Fibroblast of skin of back (primary cell): ENCODE results near the gene LMAN1L.

Source experiments
- DNase-seq: peaks from one replicate; pipeline ENCODE4 v3.0.0-alpha.2; 2013

The LMAN1L gene

DNA sequence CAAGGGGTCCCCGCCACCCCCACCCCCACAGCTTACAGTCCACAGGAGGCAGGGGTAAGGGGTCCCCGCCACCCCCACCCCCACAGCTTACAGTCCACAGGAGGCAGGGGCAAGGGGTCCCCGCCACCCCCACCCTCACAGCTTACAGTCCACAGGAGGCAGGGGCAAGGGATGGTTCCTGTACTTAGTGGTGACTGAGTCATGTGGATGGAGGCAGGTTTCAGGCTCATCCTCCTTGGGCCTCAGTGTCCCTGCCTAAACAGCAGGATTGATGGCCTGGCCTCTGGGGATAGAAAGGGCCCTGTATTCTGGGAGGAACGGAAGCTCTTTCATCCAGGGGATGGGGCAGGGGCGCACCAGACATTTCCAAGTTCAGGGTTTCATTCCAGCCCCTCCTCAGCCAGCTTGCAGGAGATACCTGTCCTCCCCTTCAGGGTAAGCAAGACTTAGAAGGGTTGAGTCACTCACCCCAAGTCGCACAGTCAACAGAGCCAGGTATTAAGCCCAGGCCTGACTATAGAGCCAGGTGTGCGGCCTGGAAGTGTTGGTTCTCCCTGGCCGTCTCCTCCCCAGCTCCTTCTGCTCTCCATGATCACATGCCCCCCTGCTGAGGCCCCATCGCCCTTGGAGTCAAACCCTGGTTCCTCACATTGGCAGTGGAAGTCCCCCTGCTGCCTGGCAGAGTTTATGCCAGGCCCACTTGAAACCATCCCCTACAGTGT is 18.2 kb upstream of the LMAN1L start:
- no peak for DNase-seq

DNA sequence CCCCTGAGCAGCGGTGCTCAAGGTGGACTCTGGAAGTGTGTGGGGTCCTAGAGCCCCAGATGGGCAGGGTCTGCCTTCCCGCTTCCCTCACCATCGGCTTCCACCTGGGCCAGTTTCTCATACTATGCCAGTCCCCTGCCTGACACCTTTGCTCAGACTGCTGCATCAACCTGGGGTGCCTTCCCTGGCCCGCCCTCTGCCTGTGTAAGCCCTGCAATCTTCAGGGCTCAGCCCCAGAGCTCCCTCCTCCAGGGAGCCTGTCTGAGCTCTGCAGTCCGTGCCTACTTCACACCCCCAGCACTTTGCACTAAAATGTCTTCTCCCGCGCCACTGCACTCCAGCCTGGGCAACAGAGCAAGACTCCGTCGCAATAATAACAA is 17.7 kb upstream of the LMAN1L start:
- no peak for DNase-seq

DNA sequence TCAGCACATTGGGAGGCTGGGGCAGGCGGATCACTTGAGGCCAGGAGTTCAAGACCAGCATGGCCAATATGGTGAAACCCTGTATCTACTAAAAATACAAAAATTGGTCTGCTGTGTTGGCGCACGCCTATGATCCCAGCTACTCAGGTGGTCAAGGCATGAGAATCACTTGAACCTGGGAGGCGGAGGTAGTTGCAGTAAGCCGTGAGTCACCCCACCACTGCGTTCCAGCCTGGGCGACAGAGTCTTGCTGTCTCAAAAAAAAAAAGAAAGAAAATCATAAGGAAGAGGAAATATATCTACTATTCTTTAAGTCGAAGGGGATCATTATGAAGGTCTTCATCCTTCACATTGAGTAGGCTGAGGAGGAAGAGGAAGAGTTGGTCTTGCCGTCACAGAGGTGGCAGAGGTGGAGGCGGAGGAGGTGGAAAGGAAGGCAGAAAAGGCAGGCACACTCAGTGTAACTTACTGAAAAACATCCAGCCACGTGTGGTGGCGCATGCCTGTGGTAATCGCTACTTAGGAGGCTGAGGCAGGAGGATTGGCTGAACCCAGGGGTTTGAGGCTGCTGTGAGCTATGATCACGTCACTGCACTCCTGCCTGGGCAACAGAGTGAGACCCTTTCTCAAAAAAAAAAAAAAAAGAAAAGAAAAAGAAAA is 16.5 kb upstream of the LMAN1L start:
- DNase-seq = no peak

- no peak for DNase-seq
Measured at GRCh38 chr15:74798388-74799254, 14.0 kb upstream of the LMAN1L start.

DNA sequence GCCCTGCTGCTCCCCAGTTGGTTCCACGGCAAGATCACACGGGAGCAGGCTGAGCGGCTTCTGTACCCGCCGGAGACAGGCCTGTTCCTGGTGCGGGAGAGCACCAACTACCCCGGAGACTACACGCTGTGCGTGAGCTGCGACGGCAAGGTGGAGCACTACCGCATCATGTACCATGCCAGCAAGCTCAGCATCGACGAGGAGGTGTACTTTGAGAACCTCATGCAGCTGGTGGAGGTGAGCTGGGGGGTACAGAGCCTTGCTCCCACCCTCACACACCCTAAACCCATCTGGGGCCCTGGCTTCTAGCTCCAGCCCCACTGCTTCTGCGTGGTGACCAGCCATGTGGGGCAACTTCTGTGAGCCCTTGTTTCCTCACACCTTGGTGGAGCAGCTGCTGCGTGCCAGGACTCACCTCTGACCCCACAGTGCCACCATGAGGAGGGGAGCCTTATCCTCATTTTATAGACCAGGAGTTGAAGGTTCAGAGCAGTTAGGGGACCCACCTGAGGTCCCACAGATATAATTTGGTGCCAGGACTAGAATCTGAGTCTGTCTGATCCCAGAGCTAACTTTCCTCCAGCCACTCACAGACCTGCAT is 13.3 kb upstream of the LMAN1L start:
- no peak for DNase-seq

DNA sequence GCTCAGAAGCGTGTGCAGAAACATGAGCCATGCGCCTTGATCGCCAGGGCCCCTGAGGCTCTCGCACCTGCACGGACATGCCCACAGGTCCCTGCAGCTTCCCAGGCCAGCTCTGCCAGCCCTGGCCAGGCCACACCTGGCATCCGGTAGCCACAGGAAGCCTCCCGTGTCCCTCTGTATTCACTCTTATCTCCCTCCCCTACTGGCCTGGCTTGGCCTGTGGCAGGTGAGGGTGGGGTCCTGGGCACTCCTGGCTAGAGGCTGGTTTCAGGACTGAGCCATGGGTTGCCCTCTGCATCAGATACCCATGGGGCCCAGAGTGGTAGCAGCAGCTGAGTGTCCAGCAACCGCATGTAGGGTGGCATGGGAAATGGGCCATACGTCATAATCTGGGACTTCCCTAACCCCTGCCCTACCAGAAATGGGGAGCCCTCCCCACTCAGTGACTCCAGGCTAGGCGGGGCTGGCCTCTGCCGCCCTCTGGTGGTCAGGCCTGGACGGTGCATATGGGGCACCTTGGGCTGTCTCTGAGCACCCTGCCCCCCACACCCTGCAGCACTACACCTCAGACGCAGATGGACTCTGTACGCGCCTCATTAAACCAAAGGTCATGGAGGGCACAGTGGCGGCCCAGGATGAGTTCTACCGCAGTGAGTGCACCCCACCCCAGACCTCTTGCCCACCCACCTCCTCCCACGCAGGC is 12.6 kb upstream of the LMAN1L start:
- DNase-seq = peak; percentile 50

DNA sequence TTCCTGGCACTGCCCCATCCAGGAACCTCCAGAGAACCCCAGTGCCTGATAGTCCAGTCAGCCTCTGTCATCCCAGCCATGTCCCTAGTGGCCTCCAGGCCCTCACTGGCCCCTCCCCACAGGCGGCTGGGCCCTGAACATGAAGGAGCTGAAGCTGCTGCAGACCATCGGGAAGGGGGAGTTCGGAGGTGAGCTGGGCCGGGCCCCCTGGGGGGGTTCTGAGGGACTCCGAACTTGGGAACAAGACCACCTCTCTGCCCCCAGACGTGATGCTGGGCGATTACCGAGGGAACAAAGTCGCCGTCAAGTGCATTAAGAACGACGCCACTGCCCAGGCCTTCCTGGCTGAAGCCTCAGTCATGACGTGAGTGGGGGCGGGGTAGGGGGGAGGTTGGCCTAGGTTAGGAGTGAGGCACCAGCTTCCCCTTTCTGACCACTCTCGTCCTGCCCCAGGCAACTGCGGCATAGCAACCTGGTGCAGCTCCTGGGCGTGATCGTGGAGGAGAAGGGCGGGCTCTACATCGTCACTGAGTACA is 12.0 kb upstream of the LMAN1L start:
- DNase-seq = no peak

GRCh38 chr15:74801311-74801997 is 11.2 kb upstream of the LMAN1L start:
- DNase-seq = no peak

DNA sequence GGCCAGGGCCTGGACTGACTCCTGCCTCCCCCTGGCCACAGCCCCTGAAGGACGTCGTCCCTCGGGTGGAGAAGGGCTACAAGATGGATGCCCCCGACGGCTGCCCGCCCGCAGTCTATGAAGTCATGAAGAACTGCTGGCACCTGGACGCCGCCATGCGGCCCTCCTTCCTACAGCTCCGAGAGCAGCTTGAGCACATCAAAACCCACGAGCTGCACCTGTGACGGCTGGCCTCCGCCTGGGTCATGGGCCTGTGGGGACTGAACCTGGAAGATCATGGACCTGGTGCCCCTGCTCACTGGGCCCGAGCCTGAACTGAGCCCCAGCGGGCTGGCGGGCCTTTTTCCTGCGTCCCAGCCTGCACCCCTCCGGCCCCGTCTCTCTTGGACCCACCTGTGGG is 10.3 kb upstream of the LMAN1L start:
- DNase-seq = no peak

GRCh38 chr15:74802862-74803447 is 9.7 kb upstream of the LMAN1L start:
- DNase-seq = no peak

DNA sequence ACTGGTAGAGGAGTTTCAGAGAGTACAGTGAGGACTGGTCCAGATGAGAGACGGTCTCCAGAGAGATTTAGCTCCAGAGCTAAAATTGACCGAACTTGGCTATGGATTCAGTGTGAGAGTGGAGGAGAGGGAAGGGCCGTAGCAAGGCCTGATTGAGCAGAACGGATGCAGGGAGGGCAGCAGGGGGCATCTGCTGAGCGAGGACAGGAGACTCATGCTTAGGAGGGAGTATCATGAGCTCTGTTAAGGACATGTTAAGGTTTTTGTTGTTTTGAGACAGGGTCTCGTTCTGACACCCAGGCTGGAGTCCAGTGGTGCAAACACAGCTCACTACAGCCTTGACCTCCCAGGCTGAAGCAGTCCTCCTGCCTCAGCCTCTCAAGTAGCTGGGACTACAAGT is 7.7 kb upstream of the LMAN1L start:
- DNase-seq = no peak

- no peak for DNase-seq
Measured at GRCh38 chr15:74807282-74807681, 5.4 kb upstream of the LMAN1L start.

DNA sequence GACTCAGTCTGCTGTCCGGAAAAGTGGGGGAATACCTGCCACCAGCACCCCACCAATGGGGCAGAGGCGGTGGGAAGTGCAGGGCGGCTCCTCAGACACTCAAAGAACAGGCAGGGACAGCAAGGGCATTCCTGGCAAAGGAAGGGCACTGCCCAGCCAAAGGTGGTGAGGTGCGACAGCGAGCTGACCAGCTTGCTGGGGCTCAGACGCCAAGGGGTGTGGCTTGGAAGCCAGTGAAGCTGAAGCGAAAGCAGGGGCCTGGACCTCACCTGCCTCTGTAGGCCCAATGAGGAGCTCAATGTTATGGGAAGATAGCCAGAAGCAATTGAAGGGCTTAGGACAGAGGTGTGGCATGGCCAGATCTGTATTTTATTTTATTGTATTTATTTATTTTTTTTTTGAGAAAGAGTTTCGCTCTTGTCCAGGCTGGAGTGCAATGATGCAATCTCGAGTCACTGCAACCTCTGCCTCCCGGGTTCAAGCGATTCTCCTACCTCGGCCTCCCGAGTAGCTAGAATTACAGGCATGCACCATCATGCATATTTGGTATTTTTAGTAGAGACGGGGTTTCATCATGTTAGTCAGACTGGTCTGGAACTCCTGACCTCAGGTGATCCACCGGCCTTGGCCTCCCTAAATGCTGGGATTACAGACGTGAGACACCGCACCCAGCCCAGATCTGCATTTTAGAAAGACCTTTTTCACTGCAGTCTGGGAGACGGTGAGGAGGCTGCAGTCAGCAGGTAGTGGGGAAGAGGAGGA is 4.4 kb upstream of the LMAN1L start:
- DNase-seq = no peak

DNA sequence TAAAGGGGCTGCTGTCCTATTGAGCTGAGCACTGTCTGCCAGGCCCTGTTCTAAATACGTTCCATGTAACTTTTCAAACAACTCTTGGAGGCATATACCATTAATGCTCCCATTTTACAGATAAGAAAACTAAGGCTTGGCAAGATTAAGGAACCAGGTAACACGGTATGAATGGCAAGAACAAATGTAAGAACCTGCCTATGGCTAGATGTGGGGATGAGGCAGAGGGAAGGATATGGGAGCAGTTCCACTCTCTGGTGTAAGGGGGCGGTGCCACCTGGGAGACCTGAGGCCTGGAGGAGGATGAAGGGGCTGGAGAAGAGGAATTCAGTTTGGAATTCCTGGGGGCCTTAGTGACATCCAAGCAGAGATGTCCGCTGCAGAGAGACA is 3.8 kb upstream of the LMAN1L start:
- no peak for DNase-seq

DNA sequence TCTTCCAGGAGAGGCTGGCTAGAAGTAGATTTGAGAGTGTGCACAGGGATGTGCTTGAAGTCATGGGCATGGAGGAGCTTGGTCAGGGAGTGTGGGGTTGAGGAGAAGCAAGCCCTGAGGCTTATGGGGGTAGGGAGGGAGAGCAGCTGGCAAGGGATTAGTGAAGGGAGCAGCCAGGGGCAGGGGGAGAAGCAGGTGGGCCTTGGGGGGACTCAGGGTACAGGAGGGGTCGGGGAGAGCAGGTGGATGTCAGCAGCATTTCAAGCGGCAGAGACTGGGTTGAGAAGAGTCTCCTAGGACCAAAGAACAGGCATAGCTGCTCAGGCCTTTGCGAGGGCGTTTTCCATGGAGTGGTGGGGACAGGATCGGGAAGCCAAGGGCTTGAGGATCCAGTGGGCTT is 3.4 kb upstream of the LMAN1L start:
- no peak for DNase-seq

DNA sequence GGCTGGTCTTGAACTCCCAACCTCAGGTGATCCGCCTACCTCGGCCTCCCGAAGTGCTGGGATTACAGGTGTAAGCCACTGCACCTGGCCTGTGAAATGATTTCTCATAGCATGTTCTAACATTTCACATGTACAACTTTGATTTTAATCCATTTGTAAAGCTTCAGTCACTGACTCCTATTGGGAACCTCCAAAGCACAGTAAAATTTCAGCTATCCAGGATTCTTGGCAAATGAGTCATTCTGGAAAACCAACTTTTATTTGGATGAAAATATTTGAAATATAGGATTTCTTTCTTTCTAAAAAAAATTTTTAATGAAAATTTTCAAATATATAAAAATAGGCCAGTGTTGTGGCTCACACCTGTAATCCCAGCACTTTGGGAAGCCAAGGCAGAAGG is 2.7 kb upstream of the LMAN1L start:
- peak; percentile 59 for DNase-seq

DNA sequence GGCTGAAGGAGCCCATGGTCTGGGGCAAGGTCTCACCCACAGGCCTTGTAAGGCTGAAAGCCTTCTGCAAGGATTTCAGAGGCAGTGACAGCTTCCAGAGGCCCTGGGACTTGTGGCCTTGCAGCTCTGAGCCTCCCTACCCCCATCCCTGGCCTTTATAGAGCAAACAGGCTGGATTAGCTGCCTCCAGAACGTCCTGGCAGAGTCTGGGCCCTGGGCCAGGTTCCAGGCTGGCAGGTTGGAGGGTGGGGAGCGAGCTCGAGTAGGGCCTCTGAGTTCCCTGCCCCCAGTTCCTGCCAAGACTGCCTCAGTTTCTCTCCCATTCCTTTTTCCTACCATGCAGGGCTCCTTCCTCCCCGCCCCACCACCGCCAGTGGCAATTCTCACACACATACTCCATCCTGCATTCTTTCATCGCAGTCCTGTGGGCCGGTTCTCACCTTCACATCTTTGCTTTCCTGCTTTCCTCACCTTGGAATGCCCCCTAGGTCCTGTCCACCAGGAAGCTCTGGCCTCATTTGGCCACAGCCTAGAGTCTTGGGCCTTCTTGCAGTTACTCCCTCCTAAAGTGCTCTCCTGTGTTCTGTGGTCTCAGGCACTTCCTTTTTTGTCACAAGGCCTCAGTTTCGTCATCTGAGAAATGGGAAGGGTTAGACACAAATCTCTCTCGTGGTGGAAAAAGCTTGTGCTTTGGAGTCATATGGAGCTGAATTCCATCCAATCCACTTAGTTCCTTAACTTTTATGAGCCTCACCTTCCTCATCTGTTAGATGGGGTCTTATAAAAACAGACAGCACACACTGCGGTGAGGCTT is 2.7 kb downstream of the LMAN1L start:
- DNase-seq = no peak

DNA sequence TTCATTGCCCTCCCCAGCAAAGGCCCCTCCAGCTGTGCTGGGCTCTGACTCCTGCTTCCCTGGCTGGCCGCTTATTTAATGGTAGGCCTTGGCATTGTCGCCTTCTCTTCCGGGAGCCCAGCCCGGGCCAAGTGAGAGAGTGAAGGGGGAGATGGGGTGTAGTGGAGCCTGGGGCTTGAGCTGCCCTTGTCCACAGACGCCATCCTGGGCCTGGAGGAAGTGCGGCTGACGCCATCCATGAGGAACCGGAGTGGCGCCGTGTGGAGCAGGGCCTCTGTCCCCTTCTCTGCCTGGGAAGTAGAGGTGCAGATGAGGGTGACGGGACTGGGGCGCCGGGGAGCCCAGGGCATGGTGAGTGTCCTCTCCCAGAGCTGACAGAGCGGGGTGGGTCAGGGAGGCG is 3.3 kb downstream of the LMAN1L start:
- DNase-seq = no peak

DNA sequence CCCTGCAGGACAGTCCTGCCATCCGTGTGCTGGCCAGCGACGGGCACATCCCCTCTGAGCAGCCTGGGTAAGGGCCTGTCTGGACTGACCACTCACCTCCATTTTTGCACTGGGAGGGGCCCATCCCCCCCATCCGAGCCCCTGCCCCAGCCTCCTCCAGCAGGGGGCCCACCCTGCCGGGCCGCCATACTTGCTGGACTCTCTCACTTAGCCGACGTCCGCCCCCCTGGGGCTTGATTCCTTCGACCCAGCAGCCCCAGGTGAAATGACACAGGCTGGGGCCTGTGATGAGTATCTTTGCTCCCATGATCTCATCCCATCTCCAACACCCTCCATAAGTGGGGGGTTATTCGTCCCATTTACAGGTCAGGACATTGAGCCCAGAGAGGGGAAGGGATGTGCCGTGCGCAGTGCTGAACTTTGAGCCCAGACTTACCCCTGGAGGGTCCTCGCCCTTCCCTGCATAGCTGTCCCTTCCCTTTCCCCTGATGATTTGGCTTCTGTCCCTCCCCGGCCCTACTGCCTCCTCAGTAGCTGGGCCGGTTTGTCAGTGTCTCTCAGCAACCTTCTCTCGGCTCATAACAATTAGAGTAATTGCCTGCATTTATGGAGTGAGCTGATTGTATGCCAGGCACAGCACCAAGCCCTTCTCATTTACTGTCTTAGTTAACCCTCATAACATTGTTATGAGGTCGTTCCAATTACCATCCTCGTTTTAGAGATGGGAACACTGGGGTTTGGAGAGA is 4.2 kb downstream of the LMAN1L start:
- no peak for DNase-seq
